CD4-positive, alpha-beta T cell treated with Interferon alpha-2 for 1 hour (primary cell): ENCODE data around the gene SPTSSB.

Experiments
- DNase-seq, 2 donors: peaks; one replicate each; pipeline ENCODE4 v3.0.0-alpha.2; 2020 to 2022

The SPTSSB gene

DNA sequence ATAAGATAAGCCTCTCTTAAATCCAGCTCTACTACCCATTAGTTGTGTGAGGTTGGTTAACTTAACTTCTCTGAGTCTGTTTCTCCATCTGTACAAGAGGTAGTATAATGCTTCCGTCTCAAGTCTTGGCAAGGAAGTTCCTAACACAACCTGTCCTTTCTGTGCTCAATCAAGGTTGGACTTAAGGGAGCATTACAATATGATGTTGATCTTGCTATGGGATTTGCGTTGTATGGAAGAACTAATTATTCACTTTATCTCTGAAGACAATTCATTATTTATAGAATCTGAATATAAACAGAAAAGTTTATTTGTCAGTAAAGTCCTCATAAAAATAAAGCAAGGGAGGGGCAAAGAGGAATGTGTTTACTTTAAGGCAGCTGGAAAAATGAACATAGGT is 18.9 kb upstream of the SPTSSB start:
- DNase-seq = no peak

DNA sequence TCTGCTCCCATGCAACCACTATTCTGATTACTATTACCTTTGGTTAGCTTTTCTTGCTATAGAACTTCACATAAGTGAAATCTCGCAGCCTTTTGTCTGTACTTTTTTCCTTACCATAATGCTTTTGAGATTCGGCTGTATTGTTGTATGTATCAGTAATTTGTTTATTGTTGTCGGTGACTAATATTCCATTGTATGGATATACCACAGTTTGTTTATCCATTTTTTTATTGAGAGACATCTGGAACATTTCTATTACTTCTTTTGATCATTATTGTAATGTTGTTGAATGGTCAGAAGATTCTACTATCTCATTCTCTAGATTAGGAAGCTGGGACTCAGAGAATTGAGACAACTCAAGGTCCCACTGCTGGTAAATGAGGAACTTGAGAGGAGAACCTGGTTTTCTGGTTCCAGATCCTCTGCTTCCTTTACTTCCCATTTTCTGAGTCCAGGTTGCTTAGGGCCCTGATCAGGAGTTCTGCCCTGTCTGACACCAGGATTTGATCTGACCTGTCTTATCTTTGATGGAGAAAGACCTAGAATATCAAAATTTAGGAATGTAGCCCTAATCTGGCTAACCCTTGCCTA is 18.2 kb upstream of the SPTSSB start:
- DNase-seq = no peak

- DNase-seq = no peak
Observed at GRCh38 chr3:161388855-161389254, 17.5 kb upstream of the SPTSSB start.

- DNase-seq = no peak
Observed at GRCh38 chr3:161386991-161387770, 15.9 kb upstream of the SPTSSB start.

- peak in 1 of 2 donors; percentile 23 for DNase-seq
Observed at GRCh38 chr3:161372321-161373260, 1.3 kb upstream of the SPTSSB start.

- DNase-seq = no peak
Observed at GRCh38 chr3:161369531-161369930, 1.8 kb downstream of the SPTSSB start.

- DNase-seq = no peak
Observed at GRCh38 chr3:161366094-161366493, 5.2 kb downstream of the SPTSSB start.

- no peak for DNase-seq
Observed at GRCh38 chr3:161358488-161358887, 12.8 kb downstream of the SPTSSB start.

GRCh38 chr3:161356287-161356686 is 15.0 kb downstream of the SPTSSB start:
- no peak for DNase-seq

DNA sequence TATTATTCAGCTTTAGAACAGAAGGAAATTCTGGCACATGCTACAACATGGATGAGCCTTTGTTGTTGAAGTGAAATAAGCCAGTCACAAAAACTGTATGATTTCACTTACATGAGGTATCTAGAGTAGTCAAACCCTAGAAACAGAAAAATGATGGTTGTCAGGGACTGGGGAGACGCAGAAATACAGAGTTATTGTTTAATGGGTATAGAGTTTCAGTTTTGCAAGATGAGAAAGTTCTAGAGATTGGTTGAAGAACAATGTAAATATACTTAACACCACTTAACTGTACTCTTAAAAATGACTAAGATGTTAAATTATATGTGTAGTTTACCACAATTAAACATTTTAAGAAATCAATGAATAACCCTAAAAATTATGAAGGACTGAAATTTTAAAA is 15.8 kb downstream of the SPTSSB start:
- DNase-seq = no peak

GRCh38 chr3:161354554-161354953 is 16.8 kb downstream of the SPTSSB start:
- DNase-seq = no peak

DNA sequence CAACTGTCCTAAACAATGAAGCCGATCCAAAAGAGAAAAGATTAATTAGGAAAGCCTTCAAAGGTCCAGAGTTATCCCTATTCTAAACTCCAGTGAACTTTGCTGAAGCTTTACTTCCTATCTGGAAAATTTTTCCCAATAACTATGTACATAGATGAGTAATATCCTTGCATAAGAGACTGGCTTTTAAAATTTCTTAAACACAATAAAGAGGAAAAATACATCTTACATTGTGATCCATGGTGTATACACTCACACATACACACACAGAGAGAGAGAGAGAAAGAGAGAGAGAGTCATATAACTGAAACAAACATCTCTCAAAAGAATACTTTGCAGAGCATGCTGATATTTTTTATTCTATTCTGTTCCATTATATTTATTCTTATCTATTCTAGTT is 20.0 kb downstream of the SPTSSB start:
- no peak for DNase-seq

DNA sequence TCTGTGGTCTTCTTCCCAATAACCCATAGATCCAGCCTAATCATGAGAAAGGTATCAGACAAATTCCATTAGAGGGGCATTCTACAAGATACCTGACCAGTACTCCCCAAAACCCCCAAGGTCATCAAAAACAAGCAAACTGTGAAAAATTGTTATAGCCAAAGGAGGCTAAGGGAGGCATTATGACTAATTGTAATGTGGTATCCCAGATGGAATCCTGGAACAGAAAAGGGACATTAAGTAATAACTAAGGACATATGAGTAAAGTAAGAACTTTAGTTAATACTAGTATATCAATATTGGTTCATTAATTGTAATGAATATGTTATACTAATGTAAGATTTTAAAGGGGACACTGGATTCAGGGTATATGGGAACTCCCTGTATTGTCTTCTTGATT is 20.4 kb downstream of the SPTSSB start:
- DNase-seq = no peak

DNA sequence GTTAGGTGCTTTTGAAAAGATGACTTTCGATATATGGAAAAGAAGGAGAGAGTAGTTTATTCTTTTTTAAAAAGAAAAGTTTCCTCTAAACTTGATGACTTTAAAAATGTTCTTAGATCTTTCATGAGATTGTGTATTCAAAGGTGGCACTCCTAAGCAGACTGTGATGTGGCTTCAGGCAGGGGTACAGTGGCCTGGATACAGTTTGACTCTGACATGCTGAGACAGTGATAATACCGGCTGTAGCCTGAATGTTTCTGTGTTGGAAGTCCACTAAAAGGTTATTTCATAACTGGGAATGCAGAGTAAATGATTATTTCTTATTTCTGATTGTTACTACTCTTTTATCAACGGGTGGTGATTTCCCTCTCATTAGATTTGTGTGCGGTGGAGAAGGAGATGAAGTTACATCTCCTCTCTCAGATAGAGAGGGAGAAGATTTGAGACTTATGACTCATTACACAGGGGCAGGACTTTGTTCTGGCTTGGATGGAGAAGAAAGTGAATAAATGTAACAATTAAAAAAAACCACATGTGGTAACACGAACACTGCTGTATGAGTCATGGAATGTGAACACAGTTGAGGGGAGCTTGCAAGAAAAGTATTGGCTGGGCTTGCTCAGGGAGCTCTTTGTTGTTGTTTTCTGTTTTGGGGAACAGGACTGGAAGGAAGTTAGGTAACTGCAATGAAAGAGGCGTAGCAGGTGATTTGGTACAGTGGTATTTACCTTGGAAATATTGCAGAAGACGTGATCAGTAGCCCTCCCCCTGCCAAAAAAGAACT is 21.6 kb downstream of the SPTSSB start:
- peak in 1 of 2 donors; percentile 48 for DNase-seq

DNA sequence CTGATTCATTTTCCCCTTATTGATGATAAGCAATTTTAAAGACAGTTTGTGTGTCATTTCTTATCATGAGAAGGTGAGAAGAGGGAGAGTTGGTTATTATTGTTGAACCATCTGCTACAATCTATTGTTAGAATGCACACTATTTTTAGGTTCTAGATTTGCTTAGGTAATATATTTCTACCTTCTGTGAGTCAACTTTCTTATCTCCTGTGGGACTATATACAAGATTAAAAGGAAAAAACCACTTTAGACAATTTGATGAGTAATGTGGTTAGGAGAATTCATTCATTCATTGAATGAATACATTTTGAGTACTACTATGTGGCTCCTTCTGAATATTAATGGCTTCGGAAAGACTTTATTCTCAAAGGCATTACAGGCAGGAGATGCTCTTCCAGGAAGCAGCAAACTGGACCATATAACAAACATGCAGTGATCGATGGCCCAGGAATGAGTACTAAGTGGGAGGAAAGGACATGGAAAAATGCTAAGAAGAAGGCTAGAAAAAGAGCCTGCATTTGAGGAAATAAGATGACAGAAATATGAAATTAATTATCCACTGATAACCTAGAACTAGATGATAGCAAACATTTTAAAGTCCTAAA is 22.4 kb downstream of the SPTSSB start:
- DNase-seq = no peak

DNA sequence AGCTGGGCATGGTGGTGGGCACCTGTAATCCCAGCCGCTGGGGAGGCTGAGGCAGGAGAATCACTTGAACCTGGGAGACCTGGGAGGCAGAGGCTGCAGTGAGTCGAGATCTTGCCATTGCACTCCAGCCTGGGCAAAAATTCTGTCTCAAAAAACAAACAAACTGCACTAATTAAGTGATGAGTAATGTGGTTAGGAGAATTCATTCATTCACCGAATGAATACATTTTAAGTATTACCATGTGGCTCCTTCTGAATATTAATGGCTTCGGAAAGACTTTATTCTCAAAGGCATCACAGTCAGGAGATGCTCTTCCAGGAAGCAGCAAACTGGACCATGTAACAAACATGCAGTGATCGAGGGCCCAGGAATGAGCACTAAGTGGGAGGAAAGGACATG is 23.6 kb downstream of the SPTSSB start:
- DNase-seq = no peak

- no peak for DNase-seq
Observed at GRCh38 chr3:161345023-161345422, 26.3 kb downstream of the SPTSSB start.

- no peak for DNase-seq
Observed at GRCh38 chr3:161343986-161344385, 27.3 kb downstream of the SPTSSB start.

DNA sequence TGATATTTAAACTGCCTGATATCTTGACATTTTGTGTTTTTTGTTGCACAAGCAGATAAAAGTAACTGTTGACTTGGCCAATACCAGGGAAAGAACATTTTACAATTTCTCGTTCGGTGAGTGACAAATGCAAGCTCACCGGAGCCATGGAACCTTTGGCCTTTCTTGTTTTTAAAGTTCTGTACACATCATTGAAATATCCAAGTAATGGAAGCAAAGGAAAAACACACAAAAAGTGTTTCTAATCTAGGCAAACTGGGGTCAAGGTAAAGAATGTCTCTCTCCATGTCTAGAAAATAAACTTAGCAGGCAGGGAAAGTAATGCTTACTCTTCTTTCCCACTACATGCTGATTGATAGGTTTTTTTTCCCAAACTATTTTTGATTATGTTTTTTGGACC is 27.8 kb downstream of the SPTSSB start:
- no peak for DNase-seq

DNA sequence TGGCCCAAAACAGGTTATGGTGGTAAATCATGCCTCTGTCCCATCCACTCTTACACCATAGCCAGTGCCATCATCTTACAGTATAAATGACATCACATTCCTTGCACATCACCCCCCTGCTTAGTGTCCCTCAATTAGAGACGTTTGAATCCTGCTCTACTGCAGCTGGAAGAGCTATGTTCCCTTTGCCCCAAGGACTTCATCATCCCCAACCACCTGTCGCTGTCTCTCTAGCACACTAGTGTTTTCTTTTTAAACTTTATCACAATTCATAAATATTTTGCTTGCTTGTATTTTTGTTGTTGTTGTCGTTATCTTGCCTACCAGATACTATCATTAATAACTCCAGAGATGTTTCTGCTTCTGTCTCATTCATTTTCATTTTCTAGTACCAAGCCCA is 28.7 kb downstream of the SPTSSB start:
- DNase-seq = no peak

DNA sequence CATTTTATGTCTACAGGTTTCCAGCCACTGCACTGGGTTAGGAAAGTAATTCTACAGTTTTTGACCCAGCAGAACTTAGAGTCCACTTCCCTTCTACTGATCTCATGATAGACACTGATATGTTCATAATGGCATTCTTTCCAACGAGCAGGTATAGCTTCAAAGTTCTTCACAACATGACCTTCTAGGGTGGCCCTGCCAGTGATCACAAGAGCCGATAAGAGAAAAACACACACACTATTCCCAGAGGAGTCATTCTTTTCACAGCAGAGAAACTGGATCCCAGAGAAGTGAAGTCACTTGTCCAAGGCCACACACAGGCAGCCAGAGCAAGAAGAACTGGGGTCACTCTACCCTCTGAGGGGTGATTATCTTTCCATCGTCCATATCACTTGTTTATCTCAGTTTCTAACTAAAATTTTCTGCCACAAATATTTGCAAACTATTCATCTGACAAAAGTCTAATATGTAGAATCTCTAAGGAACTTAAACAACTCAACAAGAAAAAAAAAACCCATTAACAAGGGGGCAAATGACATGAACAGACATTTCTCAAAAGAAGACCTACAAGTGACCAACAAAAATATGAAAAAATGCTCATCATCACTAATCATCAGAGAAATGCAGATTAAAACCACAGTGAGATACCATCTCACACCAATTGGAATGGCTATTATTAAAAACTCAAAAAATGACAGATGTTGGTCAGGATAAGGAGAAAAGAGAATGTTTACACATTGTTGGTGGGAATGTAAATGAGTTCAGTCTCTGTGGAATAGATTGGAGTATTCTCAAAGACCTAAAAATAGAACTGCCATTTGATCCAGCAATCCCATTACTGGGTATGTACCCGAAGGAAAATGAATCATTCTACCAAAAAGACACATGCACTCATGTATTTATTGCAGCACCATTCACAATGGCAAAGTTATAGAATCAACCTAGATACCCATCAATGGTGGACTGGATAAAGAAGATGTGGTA is 31.5 kb downstream of the SPTSSB start:
- DNase-seq = no peak
